ENCODE results near the gene QRFP. TPM values are rescaled to one million over a fixed set of nuclear protein-coding genes. Genes with fewer than 3 reads are reported as not detected.

QRFP gene
- total RNA-seq, 6 experiments from 2014 or later, result not detected

GRCh38 chr9:130886981-130887380, 9.6 kb downstream of the QRFP start:
- no peak for TF ChIP-seq CTCF (IDR thresholded peaks at IDR 0.05)
- Mint-ChIP-seq H3K27me3 (ENCODE audit: insufficient read depth) (peaks cover 3% of the 10 kb centered on the region; the same call in 1 of the 2 replicates), H3K9me3 (no peaks in the 10 kb centered on the region), H3K27ac (no peak overlapping the region), H3K36me3 (ENCODE audit: low read depth) (peaks cover 18% of the 10 kb centered on the region; the same call in 1 of the 2 replicates), H3K4me3 (no peak overlapping the region; the same call in 1 of the 2 replicates), H3K4me1 (ENCODE audit: low read depth) (no peaks in the 10 kb centered on the region)
- no peak for DNase-seq

GRCh38 chr9:130885484-130886375, 10.9 kb downstream of the QRFP start:
- no peak for DNase-seq
- no peaks in the 10 kb centered on the region for H3K9me3 Mint-ChIP-seq
- H3K4me3 Mint-ChIP-seq, result no peak overlapping the region
- peaks cover 2% of the 10 kb centered on the region; the same call in 1 of the 2 replicates for H3K27me3 Mint-ChIP-seq (ENCODE audit: insufficient read depth)
- peaks cover 26% of the 10 kb centered on the region; the same call in 1 of the 2 replicates for H3K36me3 Mint-ChIP-seq (ENCODE audit: low read depth)
- no peaks in the 10 kb centered on the region for H3K4me1 Mint-ChIP-seq (ENCODE audit: low read depth)
- no peak overlapping the region for H3K27ac Mint-ChIP-seq
- no peak for TF ChIP-seq CTCF (IDR thresholded peaks at IDR 0.05)

GRCh38 chr9:130884542-130885483, 11.8 kb downstream of the QRFP start:
- Mint-ChIP-seq H3K4me1 (ENCODE audit: low read depth) (no peaks in the 10 kb centered on the region), H3K4me3 (no peak overlapping the region), H3K27ac (no peak overlapping the region), H3K36me3 (ENCODE audit: low read depth) (peaks cover 26% of the 10 kb centered on the region; the same call in 1 of the 2 replicates), H3K27me3 (ENCODE audit: insufficient read depth) (peaks cover 2% of the 10 kb centered on the region; the same call in 1 of the 2 replicates), H3K9me3 (no peaks in the 10 kb centered on the region)
- no peak for DNase-seq
- TF ChIP-seq CTCF (IDR thresholded peaks at IDR 0.05), result no peak

- H3K27ac Mint-ChIP-seq, result no peak overlapping the region
- no peaks in the 10 kb centered on the region for H3K4me1 Mint-ChIP-seq (ENCODE audit: low read depth)
- no peak for DNase-seq
- H3K9me3 Mint-ChIP-seq, result no peaks in the 10 kb centered on the region
- H3K36me3 Mint-ChIP-seq (ENCODE audit: low read depth), result peaks cover 26% of the 10 kb centered on the region; the same call in 1 of the 2 replicates
- TF ChIP-seq CTCF (IDR thresholded peaks at IDR 0.05), result no peak
- H3K27me3 Mint-ChIP-seq (ENCODE audit: insufficient read depth), result peaks cover 2% of the 10 kb centered on the region; the same call in 1 of the 2 replicates
- no peak overlapping the region for H3K4me3 Mint-ChIP-seq
These were observed 12.5 kb downstream of the QRFP start for GRCh38 chr9:130884111-130884531.

GRCh38 chr9:130883479-130883878, 13.1 kb downstream of the QRFP start:
- Mint-ChIP-seq H3K4me1 (ENCODE audit: low read depth) (no peaks in the 10 kb centered on the region), H3K9me3 (no peaks in the 10 kb centered on the region), H3K36me3 (ENCODE audit: low read depth) (peaks cover 26% of the 10 kb centered on the region; the same call in 1 of the 2 replicates), H3K27me3 (ENCODE audit: insufficient read depth) (peaks cover 2% of the 10 kb centered on the region; the same call in 1 of the 2 replicates), H3K4me3 (no peak overlapping the region), H3K27ac (no peak overlapping the region)
- TF ChIP-seq CTCF (IDR thresholded peaks at IDR 0.05), result no peak
- no peak for DNase-seq
